8988T (cell line): ENCODE measurements around the gene KLHDC9.

Source experiments
- DNase-seq: peaks from one replicate; pipeline ENCODE4 v3.0.0; 2011

KLHDC9 gene

DNA sequence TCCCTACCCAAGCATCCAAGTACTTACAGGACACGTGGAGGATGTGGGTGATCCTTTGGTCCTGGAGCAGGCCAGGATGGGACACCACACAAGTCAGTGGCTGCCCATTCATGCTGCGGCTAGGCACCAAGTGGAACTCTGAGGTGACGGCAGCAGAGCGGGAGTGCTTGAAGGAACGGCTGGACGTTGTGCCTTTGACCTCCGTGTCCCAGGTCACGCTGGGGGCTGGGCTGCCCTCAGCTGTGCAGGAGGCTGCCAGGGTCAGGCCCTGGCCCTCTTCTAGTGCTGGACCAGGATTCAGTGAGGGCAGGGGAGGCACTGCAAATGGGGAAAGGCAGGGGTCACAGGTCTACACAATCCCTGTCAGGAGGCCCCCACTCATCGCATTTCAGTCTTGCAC lies 20.7 kb upstream of the KLHDC9 start:
- no peak for DNase-seq

- no peak for DNase-seq
Measured at GRCh38 chr1:161079436-161080110, 18.6 kb upstream of the KLHDC9 start.

- no peak for DNase-seq
Measured at GRCh38 chr1:161080441-161081405, 17.4 kb upstream of the KLHDC9 start.

GRCh38 chr1:161081519-161081918 lies 16.6 kb upstream of the KLHDC9 start:
- DNase-seq: no peak

DNA sequence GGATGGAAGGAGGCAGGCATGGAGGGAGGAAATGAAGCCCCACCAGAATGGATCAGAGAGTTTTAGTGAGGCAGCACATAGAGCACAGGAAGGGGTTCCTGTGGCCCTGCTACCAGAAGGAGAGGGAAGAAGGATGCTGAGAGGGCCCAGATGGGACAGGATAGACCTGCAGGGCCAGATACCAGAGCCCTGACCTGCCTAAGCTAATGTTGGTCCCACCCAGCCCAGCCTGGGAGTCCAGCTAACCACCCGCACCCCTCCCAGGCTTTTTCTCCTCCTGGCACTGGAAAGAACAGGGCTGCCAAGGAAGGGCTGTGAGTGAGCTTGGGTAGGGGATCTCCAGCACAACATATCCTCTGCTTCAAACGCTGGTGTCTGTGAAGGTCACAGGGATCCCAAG lies 15.7 kb upstream of the KLHDC9 start:
- no peak for DNase-seq

GRCh38 chr1:161082996-161083747 lies 15.0 kb upstream of the KLHDC9 start:
- no peak for DNase-seq

DNA sequence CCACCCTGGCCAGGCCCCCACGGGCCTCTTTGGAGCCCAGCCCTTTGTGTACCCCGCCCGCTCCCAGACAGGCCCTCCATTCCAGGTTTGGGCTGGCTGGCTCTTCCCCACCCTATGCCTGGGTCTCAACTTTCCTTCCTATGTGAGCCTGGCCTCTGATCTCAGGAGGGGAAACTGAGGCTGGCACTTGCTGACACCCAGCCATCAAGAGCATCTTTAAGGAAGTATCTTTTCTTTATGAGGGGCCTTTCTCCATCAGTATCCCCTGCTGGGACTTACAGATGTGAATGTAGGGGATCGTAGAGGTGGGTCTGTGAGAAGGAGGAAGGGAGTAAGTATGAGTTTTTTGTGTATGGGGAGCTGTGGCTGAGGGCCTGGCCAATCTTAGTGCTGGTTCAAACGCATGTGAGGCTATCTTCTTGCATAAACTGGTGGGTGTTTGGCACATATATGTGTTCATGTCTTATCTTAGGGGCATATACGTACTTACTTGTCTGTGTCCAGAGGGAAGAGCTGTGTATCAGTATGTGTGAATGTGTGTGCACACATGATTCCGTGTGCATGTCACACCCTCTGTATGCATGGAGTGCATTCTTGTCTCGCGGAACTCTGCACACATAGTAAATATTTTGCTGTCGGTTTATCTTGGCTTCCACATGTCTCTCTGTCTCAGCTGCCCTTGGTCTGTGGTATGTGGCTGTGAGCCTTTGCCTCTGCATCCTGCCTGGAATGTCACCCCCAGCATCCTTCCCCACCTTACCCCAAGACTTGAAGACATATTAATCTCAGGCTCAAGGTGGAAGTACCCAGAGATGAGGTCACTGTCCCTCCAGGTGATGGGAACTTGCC lies 14.2 kb upstream of the KLHDC9 start:
- DNase-seq: no peak

GRCh38 chr1:161084597-161084988 lies 13.6 kb upstream of the KLHDC9 start:
- no peak for DNase-seq

GRCh38 chr1:161085165-161085564 lies 13.0 kb upstream of the KLHDC9 start:
- no peak for DNase-seq

DNA sequence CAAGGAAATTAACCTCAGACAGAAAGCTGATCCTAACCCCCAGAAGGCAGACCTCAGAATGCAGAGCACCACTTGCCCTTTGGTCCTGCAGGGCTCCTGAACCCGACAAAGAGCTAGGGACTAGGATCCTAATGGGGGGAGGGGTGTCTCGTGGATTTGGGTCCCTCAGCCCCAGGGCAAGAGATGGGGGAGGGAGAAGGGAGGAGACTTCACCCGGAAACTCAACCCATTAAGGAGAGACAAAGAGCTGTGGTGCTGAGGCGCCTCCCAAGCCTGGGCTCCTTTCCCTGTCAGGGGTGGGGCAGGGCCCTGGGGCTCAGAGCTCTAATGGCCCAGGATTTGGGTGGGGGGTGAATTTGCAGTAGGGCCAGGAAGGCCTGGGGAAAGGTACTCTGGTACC lies 11.7 kb upstream of the KLHDC9 start:
- DNase-seq: no peak

DNA sequence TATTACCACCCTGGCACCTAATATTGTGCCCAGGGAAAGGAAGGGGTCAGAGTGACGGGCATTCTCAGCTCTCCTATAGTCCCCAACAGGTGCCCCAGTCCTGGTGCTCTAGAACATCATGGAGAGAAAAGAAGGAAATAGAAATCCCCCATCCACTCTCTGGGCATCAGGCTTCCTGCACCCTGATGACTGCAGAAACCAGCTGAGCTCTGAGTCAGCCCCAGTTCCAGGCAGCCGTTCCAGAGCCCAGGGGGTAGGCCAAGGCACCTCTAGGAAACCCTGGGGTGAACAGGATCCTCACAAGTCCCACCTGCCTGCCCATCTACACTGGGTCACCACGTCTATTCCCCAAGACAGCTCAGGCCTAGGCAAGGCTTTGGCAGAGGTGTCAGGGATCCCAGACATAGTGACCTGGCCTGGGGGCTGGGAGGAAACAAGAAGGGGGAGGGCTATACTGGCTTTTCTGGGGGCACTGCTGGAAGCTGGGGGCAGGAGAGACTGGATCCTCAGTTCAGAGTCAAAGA lies 9.5 kb upstream of the KLHDC9 start:
- DNase-seq: no peak

- no peak for DNase-seq
Measured at GRCh38 chr1:161089251-161089924, 8.8 kb upstream of the KLHDC9 start, which contains the start of gene NECTIN4. NECTIN4 (minus strand) TSS chr1:161089558; CDS start chr1:161089296, 262 bp downstream.

DNA sequence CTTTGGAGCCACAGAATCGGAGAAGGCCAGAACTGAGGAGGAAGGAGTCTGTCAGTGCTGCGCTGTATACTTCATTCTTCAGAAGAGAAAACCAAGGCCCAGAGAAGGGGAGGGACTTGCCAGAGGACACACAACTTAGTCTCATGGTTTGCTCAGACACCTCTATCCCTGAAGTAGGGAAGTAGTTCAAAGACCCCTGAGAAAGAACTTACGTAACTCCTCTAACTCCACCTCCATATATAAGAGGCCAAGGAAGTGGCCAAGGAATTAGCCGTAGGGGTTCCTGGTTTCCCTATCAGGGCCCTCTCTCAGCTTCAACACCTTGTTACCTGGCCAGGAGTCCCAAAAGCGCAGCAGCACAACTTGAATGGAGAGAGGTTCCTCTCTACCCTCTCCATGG lies 8.2 kb upstream of the KLHDC9 start:
- no peak for DNase-seq

- no peak for DNase-seq
Measured at GRCh38 chr1:161090617-161091016, 7.5 kb upstream of the KLHDC9 start.

- no peak for DNase-seq
Measured at GRCh38 chr1:161091093-161091492, 7.1 kb upstream of the KLHDC9 start.

DNA sequence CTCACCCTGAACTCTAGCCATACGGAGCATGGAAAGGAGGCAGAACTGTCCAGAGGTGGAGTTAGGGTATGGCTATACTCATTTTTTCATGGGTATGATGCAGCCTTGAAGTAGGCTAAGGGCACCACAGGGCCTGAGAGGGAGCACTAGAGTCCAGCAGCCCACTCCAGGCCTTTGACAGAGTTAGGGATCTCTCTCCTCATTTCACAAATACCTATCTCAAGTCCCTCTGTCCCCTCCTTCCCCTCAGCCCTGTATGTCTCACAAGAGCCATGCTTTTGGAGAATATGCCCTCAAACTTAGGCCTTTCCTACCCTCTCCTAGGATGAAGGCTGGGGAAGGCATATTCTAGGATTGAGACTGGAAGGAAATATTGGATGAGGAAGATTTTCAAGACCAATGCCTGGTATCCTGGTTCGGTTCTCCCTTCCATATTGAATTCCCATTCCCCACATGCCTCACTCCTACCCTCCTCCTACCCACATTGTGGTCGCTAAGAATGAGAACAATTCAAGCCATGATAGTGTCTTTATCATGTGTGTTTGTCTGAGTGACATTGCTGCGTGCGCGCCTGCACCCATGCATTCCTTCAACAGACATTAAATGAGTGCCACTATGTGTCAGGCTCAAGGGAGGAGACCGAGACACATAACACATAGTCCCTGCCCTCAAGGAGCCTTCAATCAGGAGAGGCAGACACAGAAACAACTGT lies 6.2 kb upstream of the KLHDC9 start:
- DNase-seq: no peak

DNA sequence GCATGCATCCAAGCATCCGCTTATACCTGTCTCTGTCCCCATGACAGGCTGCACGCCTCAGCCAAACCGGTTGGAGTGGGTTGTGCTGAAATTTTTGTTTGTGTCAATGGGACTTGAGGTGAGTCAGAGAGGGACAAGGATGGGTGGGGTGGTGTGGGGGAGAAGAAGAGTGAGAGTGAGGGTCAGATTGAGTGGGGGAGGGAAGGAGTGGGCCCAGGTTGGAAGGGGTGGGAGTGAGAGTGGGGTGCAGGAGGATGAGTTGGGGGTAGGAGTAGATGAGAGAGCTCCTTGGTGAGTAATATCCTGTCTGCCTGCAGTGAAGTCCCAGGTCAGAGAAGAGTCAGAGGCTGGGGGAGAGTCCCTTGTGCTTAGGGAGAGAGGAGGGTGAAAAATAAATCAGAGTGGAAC lies 5.5 kb upstream of the KLHDC9 start:
- no peak for DNase-seq

DNA sequence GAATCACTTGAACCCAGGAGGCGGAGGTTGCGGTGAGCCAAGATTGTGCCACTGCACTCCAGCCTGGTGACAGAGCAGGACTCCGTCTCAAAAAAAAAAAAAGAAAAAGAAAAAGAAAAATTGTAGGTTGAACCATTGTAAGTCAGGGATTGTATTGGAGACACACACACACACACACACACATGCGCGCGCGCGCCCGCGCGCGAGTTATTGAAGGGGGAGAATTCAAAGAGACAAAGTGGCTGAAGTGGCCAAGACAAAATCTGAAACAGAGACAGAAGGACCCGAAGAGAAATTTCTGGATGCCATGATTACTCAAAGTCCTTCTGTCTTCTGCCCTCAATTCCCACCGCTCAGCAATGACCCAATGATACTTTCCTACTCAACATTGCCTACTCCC lies 3.7 kb upstream of the KLHDC9 start:
- no peak for DNase-seq

DNA sequence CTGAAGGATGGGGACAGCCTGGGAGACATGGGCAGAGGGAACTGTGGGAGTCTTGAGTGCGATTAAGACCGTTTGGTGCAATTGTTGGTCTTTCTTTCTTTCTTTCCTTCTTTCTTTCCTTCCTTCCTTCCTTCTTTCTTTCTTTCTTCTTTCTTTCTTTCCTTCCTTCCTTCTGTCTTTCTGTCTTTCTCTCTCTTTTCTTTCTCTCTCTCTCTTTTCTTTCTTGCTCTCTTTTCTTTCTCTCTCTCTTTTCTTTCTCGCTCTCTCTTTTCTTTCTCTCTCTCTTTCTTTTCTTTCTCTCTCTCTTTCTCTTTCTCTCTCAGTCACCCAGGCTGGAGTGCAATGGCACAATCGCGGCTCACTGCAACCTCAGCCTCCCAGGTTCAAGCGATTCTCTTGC lies 2.9 kb upstream of the KLHDC9 start:
- no peak for DNase-seq

GRCh38 chr1:161096015-161096414 lies 2.1 kb upstream of the KLHDC9 start:
- no peak for DNase-seq

GRCh38 chr1:161096530-161096929 lies 1.6 kb upstream of the KLHDC9 start:
- DNase-seq: no peak
